HG03565 (cell line): ENCODE data around the gene CERS6.

Experiments used
- ATAC-seq: cut with Tn5 transposase; IDR thresholded peaks from one replicate; pipeline ENCODE4 v1.9.1; 2021; ENCODE audit warnings: mild to moderate bottlenecking, moderate library complexity; ENCODE audit not compliant: unreplicated experiment

Gene CERS6

GRCh38 chr2:168819050-168819715, 363.1 kb downstream of the CERS6 start:
- no peak for ATAC-seq

- ATAC-seq: no peak
These were observed 363.9 kb downstream of the CERS6 start for GRCh38 chr2:168819829-168820489.

GRCh38 chr2:168821577-168821976, 365.5 kb downstream of the CERS6 start:
- ATAC-seq: no peak

- no peak for ATAC-seq
These were observed 365.9 kb downstream of the CERS6 start for GRCh38 chr2:168821992-168822391.
